ENCODE data around the gene CNTN4.

DNA sequence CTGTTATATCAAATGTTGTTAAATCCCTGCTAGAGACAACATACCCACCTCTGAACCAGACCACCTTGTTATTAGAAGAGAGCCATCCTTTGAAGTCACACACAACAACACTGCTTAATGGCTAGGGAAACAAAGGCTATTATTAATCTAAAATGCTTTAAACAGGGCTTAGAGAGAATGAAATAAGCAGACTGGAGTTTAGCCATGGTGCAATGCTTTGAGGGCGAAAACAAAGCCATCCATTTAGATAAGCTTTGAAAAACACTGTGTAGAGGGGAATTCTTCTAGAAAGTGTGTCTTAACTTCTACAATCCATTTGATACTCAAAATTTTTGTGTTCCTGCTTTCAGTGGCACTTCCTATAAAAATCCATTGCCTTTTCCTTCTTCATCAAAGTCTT is 862.9 kb downstream of the CNTN4 start:
- TF ChIP-seq CREB1 (CRISPR knock-in tag; IDR thresholded peaks at IDR 0.05; ENCODE audit: low read depth) (no peak), EZH2phosphoT487 (IDR thresholded peaks at IDR 0.05; ENCODE audit: unreplicated experiment) (no peak), EZH2 (IDR thresholded peaks at IDR 0.05; ENCODE audit: low read depth, unreplicated experiment) (no peak), NANOG (IDR thresholded peaks at IDR 0.05; ENCODE audit: borderline replicate concordance) (no peak), JUNB (IDR thresholded peaks at IDR 0.05; ENCODE audit: unreplicated experiment) (no peak), STAT1 (IDR thresholded peaks at IDR 0.05; ENCODE audit: unreplicated experiment) (no peak)
- TF ChIP-seq, protein P1, sequence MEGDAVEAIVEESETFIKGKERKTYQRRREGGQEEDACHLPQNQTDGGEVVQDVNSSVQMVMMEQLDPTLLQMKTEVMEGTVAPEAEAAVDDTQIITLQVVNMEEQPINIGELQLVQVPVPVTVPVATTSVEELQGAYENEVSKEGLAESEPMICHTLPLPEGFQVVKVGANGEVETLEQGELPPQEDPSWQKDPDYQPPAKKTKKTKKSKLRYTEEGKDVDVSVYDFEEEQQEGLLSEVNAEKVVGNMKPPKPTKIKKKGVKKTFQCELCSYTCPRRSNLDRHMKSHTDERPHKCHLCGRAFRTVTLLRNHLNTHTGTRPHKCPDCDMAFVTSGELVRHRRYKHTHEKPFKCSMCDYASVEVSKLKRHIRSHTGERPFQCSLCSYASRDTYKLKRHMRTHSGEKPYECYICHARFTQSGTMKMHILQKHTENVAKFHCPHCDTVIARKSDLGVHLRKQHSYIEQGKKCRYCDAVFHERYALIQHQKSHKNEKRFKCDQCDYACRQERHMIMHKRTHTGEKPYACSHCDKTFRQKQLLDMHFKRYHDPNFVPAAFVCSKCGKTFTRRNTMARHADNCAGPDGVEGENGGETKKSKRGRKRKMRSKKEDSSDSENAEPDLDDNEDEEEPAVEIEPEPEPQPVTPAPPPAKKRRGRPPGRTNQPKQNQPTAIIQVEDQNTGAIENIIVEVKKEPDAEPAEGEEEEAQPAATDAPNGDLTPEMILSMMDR (conservative IDR thresholded peaks at IDR 0.05; ENCODE audit: low read depth in 2 of 2): no peak
- TF ChIP-seq, protein P2, sequence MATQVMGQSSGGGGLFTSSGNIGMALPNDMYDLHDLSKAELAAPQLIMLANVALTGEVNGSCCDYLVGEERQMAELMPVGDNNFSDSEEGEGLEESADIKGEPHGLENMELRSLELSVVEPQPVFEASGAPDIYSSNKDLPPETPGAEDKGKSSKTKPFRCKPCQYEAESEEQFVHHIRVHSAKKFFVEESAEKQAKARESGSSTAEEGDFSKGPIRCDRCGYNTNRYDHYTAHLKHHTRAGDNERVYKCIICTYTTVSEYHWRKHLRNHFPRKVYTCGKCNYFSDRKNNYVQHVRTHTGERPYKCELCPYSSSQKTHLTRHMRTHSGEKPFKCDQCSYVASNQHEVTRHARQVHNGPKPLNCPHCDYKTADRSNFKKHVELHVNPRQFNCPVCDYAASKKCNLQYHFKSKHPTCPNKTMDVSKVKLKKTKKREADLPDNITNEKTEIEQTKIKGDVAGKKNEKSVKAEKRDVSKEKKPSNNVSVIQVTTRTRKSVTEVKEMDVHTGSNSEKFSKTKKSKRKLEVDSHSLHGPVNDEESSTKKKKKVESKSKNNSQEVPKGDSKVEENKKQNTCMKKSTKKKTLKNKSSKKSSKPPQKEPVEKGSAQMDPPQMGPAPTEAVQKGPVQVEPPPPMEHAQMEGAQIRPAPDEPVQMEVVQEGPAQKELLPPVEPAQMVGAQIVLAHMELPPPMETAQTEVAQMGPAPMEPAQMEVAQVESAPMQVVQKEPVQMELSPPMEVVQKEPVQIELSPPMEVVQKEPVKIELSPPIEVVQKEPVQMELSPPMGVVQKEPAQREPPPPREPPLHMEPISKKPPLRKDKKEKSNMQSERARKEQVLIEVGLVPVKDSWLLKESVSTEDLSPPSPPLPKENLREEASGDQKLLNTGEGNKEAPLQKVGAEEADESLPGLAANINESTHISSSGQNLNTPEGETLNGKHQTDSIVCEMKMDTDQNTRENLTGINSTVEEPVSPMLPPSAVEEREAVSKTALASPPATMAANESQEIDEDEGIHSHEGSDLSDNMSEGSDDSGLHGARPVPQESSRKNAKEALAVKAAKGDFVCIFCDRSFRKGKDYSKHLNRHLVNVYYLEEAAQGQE (IDR thresholded peaks at IDR 0.05; ENCODE audit: unreplicated experiment): no peak

Data from GM23338 (cell line).